Thoracic aorta (tissue), 2 donors: ENCODE results near the gene PARVA. TPM values are rescaled to one million over a fixed set of nuclear protein-coding genes. Genes with fewer than 3 reads are reported as not detected.

Experiments
- ATAC-seq: fragments of 150-250 bp; one replicate; pipeline ENCODE4 v1.8.0; 2017; ENCODE audit warnings: low read depth; ENCODE audit not compliant: insufficient number of reproducible peaks, low FRiP score
- DNase-seq: peaks from one replicate; pipeline ENCODE4 v3.0.0-alpha.2; 2020; ENCODE audit warnings: low spot score
- H3K27ac ChIP-seq, 2 donors: fragments of 200-600 bp; sonication (generic); 1 replicate in 1 of 2; 2 replicates in 1 of 2; pipeline ENCODE4 v1.5.1; 2016; ENCODE audit warnings: mild to moderate bottlenecking in 2 of 2, moderate library complexity in 2 of 2
- H3K27me3 ChIP-seq: fragments of 200-600 bp; sonication (generic); replicated peaks from 2 replicates; pipeline ENCODE4 v1.6.0; 2016; ENCODE audit warnings: mild to moderate bottlenecking; ENCODE audit not compliant: insufficient read depth
- H3K36me3 ChIP-seq: fragments of 200-600 bp; sonication (generic); one replicate; pipeline ENCODE4 v1.5.1; 2016
- H3K4me1 ChIP-seq, 2 donors: fragments of 200-600 bp; sonication (generic); 1 replicate in 1 of 2; 2 replicates in 1 of 2; pipeline versions ENCODE4 v1.5.1 to v1.6.0; 2016; ENCODE audit warnings: low read depth in 2 of 2, mild to moderate bottlenecking in 1 of 2; ENCODE audit not compliant: control insufficient read depth in 1 of 2
- H3K4me3 ChIP-seq: fragments of 200-600 bp; sonication (generic); 2 replicates; pipeline ENCODE4 v1.5.1; 2016; ENCODE audit warnings: mild to moderate bottlenecking
- H3K9me3 ChIP-seq: fragments of 200-600 bp; sonication (generic); 2 replicates; pipeline ENCODE4 v1.5.1; 2016
- CTCF ChIP-seq: fragments of 200-600 bp; sonication (generic); IDR thresholded peaks from one replicate; pipeline ENCODE4 v1.5.1; 2019; ENCODE audit warnings: antibody characterized with exemption
- total RNA-seq, 2 donors: library from RNA; depleted of rRNA; stranded (reverse); fragments of >200 nt; gene quantifications; one replicate each; pipeline versions ENCODE4 v1.1.0 to v1.2.3, GENCODE V29; 2016

Gene PARVA
- total RNA-seq, 2 donors from 2014 or later = 96.7 to 99.7 TPM

GRCh38 chr11:12380565-12381325, 3.4 kb downstream of the PARVA start:
- Histone ChIP-seq H3K9me3 (no peaks in the 10 kb centered on the region), H3K4me1 (peaks cover 17 to 33% of the 10 kb centered on the region in 2 donors), H3K27ac (no peak overlapping the region), H3K36me3 (no peaks in the 10 kb centered on the region), H3K27me3 (no peaks in the 10 kb centered on the region), H3K4me3 (no peak overlapping the region)
- no peak for ATAC-seq
- TF ChIP-seq CTCF = no peak
- no peak for DNase-seq

GRCh38 chr11:12381875-12382274, 4.5 kb downstream of the PARVA start:
- Histone ChIP-seq H3K27me3 (no peaks in the 10 kb centered on the region), H3K4me3 (no peak overlapping the region), H3K27ac (no peak overlapping the region), H3K4me1 (peaks cover 18 to 37% of the 10 kb centered on the region in 2 donors), H3K36me3 (no peaks in the 10 kb centered on the region), H3K9me3 (no peaks in the 10 kb centered on the region)
- ATAC-seq (no peak), DNase-seq (no peak)
- TF ChIP-seq CTCF = no peak

- no peaks in the 10 kb centered on the region for H3K36me3 ChIP-seq
- peaks cover 20 to 40% of the 10 kb centered on the region in 2 donors for H3K4me1 ChIP-seq
- no peaks in the 10 kb centered on the region for H3K9me3 ChIP-seq
- DNase-seq (no peak), ATAC-seq (no peak)
- H3K27ac ChIP-seq = no peak overlapping the region
- no peak overlapping the region for H3K4me3 ChIP-seq
- no peak for TF ChIP-seq CTCF
- no peaks in the 10 kb centered on the region for H3K27me3 ChIP-seq
These were observed 5.1 kb downstream of the PARVA start for GRCh38 chr11:12382451-12382850.

GRCh38 chr11:12386309-12386708, 8.9 kb downstream of the PARVA start:
- Histone ChIP-seq H3K9me3 (no peaks in the 10 kb centered on the region), H3K36me3 (no peaks in the 10 kb centered on the region), H3K4me3 (no peak overlapping the region), H3K4me1 (peaks cover 30 to 51% of the 10 kb centered on the region in 2 donors), H3K27ac (no peak overlapping the region), H3K27me3 (no peaks in the 10 kb centered on the region)
- no peak for TF ChIP-seq CTCF
- DNase-seq (no peak), ATAC-seq (no peak)

- no peak overlapping the region for H3K4me3 ChIP-seq
- H3K36me3 ChIP-seq = no peaks in the 10 kb centered on the region
- H3K27ac ChIP-seq = no peak overlapping the region
- no peak for DNase-seq
- peaks cover 30 to 55% of the 10 kb centered on the region in 2 donors for H3K4me1 ChIP-seq
- H3K9me3 ChIP-seq = no peaks in the 10 kb centered on the region
- ATAC-seq = no peak
- no peak for TF ChIP-seq CTCF
- H3K27me3 ChIP-seq = no peaks in the 10 kb centered on the region
These were observed 9.4 kb downstream of the PARVA start for GRCh38 chr11:12386745-12387144.
